Measurements from ENCODE around the gene LRRC27.

DNA sequence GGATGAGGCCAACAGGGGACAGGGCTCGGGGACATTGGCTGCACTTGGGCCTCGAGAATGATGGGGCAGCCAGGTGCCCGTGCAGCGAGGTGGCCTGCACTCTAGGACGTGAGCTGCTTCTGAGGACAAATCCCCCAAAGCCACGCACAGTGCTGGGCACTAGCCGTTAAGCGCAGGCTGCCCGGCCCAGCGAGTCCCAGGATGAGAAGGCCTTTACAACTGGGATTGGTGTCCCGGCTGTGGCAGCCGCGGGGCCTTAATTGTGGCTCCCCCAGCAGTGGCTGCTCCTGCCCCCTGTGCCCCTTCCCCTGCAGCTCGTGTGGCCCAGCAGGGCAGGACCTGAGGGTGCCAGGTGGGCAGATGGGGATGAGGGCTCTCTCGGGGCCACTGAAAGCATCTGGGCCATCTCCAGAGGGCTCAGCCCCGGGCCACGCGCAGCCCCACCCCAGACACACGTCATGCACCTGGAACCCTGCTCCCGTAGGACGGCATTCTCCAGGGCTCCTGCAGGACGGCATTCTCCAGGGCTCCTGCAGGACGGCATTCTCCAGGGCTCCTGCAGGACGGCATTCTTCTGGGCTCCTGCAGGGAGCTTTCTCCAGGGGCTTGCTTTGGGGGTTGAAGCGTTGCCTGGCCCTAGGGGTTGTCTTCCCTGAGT, 71.6 kb downstream of the LRRC27 start:
- TF ChIP-seq, protein P1, sequence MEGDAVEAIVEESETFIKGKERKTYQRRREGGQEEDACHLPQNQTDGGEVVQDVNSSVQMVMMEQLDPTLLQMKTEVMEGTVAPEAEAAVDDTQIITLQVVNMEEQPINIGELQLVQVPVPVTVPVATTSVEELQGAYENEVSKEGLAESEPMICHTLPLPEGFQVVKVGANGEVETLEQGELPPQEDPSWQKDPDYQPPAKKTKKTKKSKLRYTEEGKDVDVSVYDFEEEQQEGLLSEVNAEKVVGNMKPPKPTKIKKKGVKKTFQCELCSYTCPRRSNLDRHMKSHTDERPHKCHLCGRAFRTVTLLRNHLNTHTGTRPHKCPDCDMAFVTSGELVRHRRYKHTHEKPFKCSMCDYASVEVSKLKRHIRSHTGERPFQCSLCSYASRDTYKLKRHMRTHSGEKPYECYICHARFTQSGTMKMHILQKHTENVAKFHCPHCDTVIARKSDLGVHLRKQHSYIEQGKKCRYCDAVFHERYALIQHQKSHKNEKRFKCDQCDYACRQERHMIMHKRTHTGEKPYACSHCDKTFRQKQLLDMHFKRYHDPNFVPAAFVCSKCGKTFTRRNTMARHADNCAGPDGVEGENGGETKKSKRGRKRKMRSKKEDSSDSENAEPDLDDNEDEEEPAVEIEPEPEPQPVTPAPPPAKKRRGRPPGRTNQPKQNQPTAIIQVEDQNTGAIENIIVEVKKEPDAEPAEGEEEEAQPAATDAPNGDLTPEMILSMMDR (conservative IDR thresholded peaks at IDR 0.05 in 1 of 2, IDR thresholded peaks at IDR 0.05 in 1 of 2; ENCODE audit: low read depth in 1 of 2, low read length in 2 of 2), result no peak
- TF ChIP-seq EZH2 (IDR thresholded peaks at IDR 0.05; ENCODE audit: low read length, missing control alignments), result no peak
